HG02571 (cell line): ENCODE data around the gene NXPE3.
"Not testable (repeated sequence)": the region's sequence is repeated elsewhere in the genome, so short reads cannot be mapped to it uniquely, and the experiment has no call there.

Source experiments
- ATAC-seq: cut with Tn5 transposase; IDR thresholded peaks from one replicate; pipeline ENCODE4 v1.9.1; 2021; ENCODE audit warnings: mild to moderate bottlenecking, moderate library complexity; ENCODE audit not compliant: unreplicated experiment

The NXPE3 gene

DNA sequence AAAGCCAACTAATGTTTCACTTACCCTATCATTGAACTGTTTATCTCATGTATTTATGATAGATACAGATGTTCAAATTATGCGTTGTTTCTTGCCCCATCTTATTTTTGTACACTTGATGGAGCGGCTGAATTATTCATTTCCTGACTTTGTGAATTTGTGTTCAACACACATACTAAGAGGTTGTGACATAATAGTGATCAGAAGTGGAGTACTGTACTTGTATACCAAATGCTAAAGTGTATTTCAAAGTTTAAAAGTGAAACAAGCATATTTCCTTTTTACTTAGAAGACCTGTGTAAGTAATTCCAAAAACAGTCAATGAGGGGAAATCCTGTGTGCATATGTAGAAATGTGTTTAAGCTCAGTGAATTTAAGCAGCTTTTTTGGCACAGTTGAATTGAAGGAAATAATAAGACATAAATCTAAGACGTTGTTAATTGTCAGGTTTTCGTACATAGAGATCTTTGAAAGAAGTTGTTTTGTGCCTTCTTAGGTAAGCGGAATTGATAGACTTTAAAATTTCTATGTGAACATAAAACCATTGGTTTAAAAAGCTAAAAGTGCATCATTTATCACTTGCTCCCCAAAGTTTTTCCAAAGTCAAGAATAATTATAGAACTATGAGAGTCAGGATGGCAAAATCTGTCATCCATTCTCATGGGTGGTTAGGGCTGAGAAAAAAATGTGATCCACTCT is 72.2 kb downstream of the NXPE3 start:
- no peak for ATAC-seq

DNA sequence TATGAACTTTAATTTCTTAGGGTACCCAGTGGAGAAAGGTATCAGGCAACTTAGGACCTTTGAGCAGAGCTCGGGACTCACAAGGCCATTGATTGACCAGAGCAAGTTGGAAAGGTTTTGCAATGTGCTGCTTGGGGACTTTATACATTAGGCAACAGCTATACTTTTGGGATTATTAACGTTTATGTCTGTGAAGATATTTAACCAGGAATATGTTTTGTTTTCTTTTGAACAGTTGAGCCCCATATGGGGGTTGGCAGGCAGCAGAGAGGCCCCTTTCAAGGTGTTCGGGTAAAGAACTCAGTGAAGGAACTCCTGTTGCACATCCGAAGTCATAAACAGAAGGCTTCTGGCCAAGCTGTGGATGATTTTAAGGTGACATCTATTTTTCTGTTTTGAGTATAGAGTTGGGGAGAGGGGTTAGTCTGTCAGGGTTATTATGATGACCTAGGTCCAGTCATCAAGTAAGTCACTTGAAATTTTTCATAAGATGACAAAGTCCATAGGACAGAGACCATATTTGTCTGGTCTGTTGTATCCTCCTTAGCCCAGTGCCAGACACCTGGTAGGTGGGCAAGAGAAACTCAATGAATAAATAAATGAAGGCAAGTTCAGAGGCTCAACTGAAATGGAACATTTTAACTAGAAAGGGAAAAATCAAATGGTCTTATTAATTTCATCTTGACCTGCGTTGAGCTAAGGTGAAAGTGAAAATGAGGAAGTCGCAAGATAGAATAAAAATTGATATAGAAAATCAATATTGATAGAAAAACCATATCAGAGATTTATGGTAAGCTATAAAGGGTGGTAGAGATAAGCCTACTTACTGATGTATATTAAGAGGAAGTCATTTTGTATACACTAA is 73.1 kb downstream of the NXPE3 start:
- no peak for ATAC-seq

DNA sequence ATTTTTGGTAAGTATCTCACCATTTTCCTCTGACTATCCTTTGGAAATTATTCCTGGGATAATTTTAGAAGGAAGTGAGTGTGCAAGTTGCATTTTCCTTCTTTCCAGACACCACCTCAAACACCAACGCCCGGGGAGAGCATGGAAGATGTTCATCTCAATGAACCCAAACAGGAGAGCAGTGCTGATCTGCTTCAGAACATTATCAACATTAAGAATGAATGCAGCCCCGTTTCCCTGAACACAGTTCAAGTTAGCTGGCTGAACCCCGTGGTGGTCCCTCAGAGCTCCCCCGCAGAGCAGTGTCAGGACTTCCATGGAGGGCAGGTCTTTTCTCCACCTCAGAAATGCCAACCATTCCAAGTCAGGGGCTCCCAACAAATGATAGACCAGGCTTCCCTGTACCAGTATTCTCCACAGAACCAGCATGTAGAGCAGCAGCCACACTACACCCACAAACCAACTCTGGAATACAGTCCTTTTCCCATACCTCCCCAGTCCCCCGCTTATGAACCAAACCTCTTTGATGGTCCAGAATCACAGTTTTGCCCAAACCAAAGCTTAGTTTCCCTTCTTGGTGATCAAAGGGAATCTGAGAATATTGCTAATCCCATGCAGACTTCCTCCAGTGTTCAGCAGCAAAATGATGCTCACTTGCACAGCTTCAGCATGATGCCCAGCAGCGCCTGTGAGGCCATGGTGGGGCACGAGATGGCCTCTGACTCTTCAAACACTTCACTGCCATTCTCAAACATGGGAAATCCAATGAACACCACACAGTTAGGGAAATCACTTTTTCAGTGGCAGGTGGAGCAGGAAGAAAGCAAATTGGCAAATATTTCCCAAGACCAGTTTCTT is 74.2 kb downstream of the NXPE3 start:
- no peak for ATAC-seq

DNA sequence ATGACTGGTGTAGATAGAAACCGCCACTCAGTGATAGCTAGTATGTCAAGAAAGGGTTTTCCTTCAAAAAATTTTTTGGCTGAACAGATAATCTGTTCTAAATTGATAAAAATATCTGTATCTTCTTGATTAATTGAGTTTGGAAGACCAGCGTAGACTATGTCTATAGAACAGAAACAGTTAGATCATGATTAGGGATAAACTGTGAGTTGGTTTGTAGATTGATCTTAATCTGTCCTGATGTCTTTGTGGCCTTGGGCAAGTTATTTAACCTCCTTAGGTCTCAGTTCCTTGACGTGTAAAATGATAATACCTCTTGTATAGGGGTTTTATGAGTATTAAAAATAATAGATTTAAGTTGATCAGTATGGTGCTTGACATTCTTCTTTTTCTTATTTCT is 75.0 kb downstream of the NXPE3 start:
- ATAC-seq, result no peak

DNA sequence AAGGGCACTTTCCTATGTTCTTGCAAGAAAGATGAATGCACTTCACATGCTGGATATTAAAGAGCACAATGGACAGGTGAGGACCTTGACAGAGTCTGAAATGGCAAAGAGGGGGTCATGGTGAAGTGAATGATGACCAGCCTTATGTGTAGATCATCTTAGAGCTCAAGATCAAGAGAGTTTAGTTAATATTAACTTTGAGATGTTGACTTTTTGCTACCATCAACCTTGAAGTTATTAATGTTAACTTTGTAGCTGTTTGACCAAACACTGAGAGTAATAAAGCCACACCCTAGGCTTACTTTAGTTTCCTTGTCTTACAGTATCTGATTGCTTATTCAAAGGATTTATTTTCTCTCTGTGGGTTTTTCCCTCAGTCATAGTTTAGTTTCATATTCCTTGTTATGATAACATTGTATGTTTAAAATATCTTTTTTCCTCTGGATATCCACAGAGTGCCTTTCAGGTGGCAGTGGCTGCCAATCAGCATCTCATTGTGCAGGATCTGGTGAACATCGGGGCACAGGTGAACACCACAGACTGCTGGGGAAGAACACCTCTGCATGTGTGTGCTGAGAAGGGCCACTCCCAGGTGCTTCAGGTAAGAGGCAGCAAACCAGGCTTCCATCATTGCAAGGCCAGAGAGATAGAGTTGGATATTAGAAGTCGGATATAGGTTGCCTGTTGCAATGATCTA is 75.7 kb downstream of the NXPE3 start:
- no peak for ATAC-seq

DNA sequence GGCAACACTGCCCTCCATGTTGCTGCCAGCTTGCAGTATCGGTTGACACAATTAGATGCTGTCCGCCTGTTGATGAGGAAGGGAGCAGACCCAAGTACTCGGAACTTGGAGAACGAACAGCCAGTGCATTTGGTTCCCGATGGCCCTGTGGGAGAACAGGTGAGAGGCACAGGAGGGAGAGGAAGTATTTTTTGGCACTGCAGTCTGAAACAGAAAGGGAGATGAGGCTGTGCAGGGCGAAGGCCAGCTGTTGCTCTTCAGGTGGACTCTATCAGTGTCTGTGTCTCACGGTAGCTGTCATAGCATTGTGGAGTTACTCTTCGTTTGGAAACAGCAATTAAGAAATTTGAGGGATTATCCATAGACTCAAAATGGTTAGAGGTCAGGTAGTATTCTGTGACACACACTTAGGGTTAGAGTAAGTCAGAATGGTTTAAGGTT is 78.3 kb downstream of the NXPE3 start:
- no peak for ATAC-seq

DNA sequence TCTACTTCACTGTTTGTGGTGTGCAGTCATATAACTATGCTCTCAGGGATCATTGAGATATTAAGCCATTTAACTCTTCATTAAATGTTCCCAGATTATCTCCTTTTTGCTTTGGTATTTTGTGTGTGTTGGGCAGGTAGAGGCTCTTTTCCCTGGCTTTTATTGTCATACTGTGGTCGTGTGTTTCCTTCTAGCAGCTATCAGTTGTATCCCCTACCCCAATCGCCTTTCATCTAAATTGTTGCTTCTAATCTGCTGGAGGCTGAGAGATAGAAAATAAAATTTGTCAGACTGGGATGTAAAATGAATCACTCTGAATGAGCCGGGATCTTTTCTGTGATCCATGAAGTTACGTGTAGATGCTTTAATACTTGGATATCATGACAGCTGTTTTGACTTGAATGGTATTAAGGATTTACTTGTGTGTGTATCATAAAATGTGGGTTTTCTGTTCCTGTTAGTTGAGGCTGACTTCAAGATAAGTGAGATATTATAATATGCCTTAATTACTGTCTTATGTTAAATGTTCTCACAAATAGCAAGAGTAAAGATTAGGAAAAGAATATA is 79.5 kb downstream of the NXPE3 start:
- ATAC-seq, result no peak

DNA sequence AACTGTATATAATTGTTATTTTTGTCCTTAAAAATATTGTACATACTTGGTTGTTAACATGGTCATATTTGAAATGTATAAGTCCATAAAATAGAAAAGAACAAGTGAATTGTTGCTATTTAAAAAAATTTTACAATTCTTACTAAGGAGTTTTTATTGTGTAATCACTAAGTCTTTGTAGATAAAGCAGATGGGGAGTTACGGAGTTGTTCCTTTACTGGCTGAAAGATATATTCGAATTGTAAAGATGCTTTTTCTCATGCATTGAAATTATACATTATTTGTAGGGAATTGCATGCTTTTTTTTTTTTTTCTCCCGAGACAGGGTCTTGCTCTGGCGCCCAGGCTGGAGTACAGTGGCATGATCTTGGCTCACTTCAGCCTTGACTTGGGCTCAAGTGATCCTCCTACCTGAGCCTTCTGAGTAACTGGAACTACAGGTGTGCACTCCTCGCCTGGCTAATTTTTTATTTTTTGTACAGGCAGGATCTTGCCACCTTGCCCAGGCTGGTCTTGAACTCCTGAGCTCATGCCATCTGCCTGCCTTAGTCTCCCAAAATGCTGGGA is 81.0 kb downstream of the NXPE3 start:
- no peak for ATAC-seq

DNA sequence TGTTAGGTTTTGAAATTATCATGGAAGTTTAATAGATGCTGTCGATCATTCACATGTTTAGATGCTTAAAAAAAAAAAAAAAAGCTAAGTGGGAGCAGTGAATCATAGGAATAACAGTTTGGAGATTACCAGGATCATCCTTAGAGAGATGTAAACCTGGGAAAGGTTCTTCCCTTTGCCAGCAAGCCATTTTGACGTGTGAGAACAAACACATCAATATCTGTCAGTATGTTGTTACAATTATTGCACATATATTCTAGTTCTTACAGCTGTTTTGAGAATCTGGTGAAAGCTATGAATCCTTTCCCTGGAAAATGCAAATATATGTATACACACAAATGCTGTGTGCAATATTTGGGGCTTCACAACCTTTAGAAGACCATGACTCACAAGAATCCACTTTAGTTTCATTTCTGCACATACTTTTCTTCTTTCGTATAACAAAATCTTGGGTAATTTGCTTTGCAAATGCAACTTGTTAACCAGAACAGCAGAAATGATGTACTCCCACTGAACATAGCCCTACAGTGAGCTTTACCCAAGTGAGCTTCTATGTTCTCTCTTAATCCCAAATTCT is 82.3 kb downstream of the NXPE3 start:
- ATAC-seq, result peak; percentile 46

DNA sequence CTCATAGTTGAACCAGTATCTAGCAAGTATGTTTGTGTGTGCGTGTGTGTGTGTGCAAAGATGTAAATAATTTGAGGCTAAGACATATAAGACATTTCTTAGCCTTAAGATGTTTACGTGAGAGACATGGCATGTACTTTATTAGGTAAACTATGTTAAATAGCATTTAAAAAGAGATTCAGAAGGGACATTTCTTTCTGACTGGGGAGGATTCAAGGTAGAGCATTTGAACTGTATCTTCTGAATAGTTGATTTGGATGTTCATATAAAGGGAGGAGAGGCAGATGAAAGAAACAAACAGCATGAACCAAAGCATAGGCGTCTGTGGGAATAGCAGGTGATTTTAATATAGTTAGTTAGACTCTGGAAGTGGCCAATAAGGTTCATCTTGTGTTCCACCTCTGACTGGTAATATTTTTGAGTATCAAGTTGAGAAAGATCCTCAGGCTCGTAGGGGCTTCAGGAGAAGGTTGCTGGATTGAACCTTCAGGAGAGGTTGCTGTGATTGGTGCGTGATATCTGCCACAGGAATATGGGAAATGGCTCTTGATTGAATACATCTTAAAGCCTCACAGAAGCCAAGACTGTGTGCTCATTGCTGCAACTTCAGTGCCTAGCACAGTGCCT is 82.9 kb downstream of the NXPE3 start:
- no peak for ATAC-seq

DNA sequence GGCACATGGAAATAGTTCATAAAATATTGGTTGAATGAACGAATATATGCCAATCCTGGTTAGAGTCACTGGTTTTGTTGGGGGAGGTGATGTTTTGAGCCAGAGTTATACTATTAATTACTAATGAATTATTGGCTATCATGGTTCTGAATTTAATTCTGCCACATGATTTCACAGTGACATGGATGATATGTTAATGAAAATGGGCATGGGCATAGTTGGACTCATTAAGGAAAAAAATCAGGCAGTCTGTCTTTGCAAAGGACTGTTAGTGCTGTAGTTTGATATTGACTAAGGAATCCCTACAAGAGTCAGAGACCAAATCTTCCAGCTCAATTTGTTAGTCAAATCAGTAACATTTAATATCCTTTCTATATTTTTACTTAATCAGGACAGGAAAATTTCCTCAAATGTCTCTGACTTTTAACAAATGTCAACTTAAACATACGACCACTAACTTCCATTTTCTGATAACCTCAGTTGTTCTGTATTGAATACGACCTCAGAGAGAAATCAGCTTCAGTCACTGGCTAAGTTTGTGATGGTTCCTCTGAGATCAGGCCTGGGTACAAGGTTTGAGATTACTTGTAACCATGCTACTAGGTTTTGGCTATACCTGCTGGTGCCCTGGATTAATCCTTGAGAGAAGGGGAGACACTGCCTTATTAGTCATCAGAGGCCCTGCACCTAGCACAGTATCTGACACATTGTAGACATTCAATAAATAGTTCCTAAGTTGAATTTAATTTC is 83.6 kb downstream of the NXPE3 start:
- no peak for ATAC-seq

DNA sequence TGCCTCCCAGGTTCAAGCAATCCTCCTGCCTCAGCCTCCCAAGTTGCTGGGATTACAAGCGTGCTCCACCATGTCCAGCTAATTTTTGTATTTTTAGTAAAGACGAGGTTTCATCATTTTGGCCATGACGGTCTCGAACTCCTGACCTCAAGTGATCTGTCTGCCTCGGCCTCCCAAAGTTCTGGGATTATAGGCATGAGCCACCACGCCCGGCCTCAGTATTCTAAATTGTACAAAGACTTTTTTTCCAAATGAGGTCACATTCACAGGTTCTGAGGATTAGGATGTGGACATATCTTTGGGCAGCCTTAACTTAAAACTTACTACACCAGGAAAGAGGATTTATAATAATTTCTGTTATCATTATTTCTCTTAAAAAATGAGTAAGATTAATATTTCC is 85.9 kb downstream of the NXPE3 start:
- ATAC-seq, result not testable (repeated sequence)

DNA sequence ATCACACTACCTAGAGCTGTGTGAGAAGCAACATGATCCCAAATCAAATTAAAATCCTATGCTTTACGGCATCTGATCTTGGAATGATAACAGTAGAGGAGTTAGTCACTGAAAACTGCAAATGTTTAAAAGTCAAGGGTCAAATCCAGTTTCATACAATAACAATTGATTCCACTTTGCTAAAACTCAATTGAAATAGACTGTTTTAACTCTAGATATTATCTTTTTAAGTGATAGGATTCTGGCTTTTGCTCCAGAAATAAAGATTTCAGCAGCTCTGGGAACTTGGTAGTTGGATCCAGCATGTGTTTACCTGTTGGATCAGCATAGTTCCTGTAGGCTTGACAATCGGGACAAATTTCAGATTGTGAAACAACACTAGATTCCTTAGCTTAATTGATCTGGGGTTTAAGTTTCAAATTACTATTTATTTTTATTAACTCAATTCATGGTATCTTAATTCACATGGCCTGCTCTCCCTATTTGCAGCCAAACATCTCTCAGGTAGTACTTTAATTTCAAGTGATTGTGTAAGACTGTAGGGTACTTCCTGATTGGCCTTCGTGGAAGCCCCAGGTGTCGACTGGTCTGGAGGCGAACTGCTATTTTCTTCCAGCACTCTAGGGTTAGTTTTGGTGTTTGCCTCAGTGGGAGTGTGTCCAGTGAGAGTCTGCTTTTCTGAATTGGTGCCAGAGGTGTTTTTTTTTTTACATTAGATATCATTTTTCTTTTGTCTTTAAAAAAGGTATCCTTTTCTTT is 86.9 kb downstream of the NXPE3 start:
- no peak for ATAC-seq

DNA sequence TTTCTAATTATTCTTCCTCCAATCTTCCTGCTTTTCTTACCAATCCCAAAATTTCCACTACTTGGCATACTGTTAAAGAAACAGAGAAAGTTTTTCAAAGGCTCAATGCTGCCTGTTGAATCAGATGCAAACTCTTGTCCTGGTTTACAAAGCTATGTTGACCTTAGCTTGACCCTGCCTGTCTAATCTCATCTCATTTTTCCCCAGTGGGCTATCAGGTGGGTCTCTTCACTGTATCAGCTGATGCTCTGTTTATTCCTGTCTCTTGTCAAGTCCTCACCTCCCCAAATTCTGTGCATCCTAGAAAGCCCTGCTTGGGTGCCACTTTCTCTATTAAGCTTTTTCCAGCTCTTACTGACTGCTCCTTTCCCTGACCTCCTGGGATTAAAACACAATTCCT is 88.5 kb downstream of the NXPE3 start:
- ATAC-seq, result no peak

DNA sequence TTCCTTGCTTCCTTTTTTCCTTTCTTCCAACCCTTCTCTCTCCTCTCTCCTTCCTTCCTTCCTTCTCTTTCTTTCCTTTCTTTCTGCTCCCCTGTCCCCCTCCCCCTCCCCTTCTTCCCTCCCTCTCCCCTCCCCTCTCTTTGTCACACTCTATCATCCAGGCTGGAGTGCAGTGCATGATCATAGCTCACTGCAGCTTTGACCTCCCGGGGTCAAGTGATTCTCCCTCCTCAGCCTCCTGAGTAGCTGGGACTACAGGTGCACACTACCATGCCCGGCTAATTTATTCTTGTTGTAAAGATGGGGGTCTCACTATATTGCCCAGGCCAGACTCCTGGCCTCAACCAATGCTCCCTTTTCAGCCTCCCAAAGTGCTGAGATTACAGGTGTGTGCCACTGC is 89.0 kb downstream of the NXPE3 start:
- ATAC-seq, result no peak

DNA sequence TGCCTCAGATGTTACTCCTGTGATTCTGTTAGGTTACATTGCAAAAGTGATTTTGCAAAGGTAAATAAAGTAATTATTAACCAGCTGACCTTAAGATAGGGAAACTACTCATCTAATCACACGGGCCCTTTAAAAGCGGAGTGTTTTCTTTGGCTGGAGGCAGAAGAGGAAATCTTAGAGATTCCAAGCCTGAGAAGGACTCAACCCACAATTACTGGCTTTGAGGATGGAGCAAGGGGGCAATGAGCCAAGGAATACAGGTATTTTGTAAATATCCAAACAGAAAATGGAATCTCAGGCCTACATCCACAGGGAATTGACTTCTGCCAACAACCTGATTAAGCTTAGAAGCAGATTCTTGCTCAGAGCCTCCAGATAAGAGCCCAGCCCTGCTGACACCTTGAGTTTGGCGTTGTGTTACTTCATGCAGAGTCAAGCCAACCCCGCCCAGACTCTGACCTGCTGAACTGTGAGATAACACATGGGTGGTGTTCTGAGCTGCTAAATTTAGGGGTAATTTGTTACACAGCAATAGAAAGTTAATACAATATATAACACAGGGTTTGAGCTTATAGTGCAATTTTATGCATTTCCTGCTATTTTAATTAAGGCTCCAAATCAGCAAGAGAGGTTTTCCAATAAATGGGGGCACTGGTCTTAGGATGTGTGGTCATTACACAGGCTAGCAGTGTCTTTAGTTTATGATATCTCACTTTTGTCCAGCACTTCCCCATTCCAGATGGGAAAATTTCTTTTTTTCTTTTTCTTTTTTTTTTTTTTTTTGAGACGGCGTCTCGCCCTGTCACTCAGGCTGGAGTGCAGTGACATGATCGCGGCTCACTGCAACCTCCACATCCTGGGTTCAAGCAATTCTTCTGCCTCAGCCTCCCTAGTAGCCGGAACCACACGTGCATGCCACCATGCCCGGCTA is 89.8 kb downstream of the NXPE3 start:
- no peak for ATAC-seq

DNA sequence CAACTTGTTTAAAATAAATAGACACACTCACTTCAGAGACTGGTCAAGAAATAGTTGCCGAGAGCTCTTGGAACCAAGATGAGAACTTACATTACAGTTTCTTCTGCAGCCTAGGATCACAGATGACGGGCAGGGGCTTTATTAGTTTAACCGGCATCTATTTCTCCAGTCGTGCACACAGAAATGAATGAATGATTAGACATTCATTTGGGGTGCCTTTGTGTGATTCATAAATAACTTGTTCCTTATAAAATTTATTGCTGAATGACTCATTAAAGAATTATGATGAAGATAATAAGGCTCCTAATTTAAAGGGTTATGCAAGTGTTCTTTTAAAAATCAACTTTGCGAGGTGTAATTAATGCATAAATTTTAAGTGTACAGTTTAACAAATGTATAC is 91.1 kb downstream of the NXPE3 start:
- ATAC-seq, result no peak
